Activated T-helper 1 cell treated with anti-CD3 and anti-CD28 coated beads, Interleukin-12 subunit alpha, Interleukin-12 subunit beta, Interleukin-2, Interleukin-4 antibody, amounts not matched to agents 30 ng/mL and 10 ng/mL and 1 ng/mL, durations not matched to agents 14 hours and 24 hours and 36 hours (primary cell): ENCODE measurements around the gene FMO3. TPM values are rescaled to one million over a fixed set of nuclear protein-coding genes. Genes with fewer than 3 reads are reported as not detected.

ENCODE experiments used
- DNase-seq: peaks from one replicate; pipeline ENCODE4 v3.0.0; 2021; ENCODE audit warnings: low spot score
- H3K27ac Mint-ChIP-seq: one replicate; pipeline ENCODE4 v1.8.0; 2021; ENCODE audit warnings: mild to moderate bottlenecking, mixed read lengths
- H3K27me3 Mint-ChIP-seq: one replicate; pipeline ENCODE4 v1.8.0; 2022; ENCODE audit warnings: mild to moderate bottlenecking, moderate library complexity, mixed read lengths; ENCODE audit not compliant: insufficient read depth
- H3K36me3 Mint-ChIP-seq: one replicate; pipeline ENCODE4 v1.8.0; 2021; ENCODE audit warnings: low read depth, mixed read lengths
- H3K4me1 Mint-ChIP-seq: one replicate; pipeline ENCODE4 v1.8.0; 2021; ENCODE audit warnings: low read depth, mixed read lengths
- H3K4me3 Mint-ChIP-seq: one replicate; pipeline ENCODE4 v1.8.0; 2021; ENCODE audit warnings: mild to moderate bottlenecking, moderate library complexity, mixed read lengths
- H3K9me3 Mint-ChIP-seq: one replicate; pipeline ENCODE4 v1.8.0; 2021; ENCODE audit warnings: mixed read lengths
- intact Hi-C: fragments of 100-400 bp; cut with micrococcal nuclease; formaldehyde crosslinking; loops from one replicate; pipeline ENCODE4 v1.15.1; 2024
- total RNA-seq: library from RNA; stranded (reverse); gene quantifications from 2 replicates; pipeline ENCODE4 v1.2.3, GENCODE V29; 2022

The FMO3 gene
- total RNA-seq, 1 donor from 2014 or later: not detected

- Mint-ChIP-seq H3K27me3 (peaks cover 2% of the 10 kb centered on the region), H3K4me3 (no peak overlapping the region), H3K4me1 (no peaks in the 10 kb centered on the region), H3K36me3 (no peaks in the 10 kb centered on the region), H3K27ac (no peak overlapping the region), H3K9me3 (no peaks in the 10 kb centered on the region)
- intact Hi-C loops: loop anchor here (10.0 kb wide), 1 partner anchor 227 kb away; the partner anchor contains the start of gene FMO4
- DNase-seq: no peak
These were observed 2.8 kb upstream of the FMO3 start for GRCh38 chr1:171087896-171088295.

GRCh38 chr1:171103862-171104261, 13.2 kb downstream of the FMO3 start:
- Mint-ChIP-seq H3K27ac (no peak overlapping the region), H3K27me3 (peaks cover 3% of the 10 kb centered on the region), H3K4me1 (no peaks in the 10 kb centered on the region), H3K4me3 (no peak overlapping the region), H3K36me3 (no peaks in the 10 kb centered on the region), H3K9me3 (no peaks in the 10 kb centered on the region)
- DNase-seq: no peak
- intact Hi-C loops: no loop called here

GRCh38 chr1:171107262-171107940, 16.7 kb downstream of the FMO3 start:
- Mint-ChIP-seq H3K4me1 (no peaks in the 10 kb centered on the region), H3K9me3 (no peaks in the 10 kb centered on the region), H3K27ac (no peak overlapping the region), H3K27me3 (peaks cover 3% of the 10 kb centered on the region), H3K36me3 (no peaks in the 10 kb centered on the region), H3K4me3 (no peak overlapping the region)
- intact Hi-C loops: no loop called here
- no peak for DNase-seq

GRCh38 chr1:171107969-171108368, 17.3 kb downstream of the FMO3 start:
- no peaks in the 10 kb centered on the region for H3K9me3 Mint-ChIP-seq
- no peak overlapping the region for H3K4me3 Mint-ChIP-seq
- H3K27me3 Mint-ChIP-seq: peaks cover 3% of the 10 kb centered on the region
- H3K36me3 Mint-ChIP-seq: no peaks in the 10 kb centered on the region
- no peak overlapping the region for H3K27ac Mint-ChIP-seq
- DNase-seq: no peak
- intact Hi-C loops: no loop called here
- H3K4me1 Mint-ChIP-seq: no peaks in the 10 kb centered on the region

- Mint-ChIP-seq H3K9me3 (no peaks in the 10 kb centered on the region), H3K4me3 (no peak overlapping the region), H3K27ac (no peak overlapping the region), H3K27me3 (peaks cover 3% of the 10 kb centered on the region), H3K36me3 (no peaks in the 10 kb centered on the region), H3K4me1 (no peaks in the 10 kb centered on the region)
- no peak for DNase-seq
- intact Hi-C loops: no loop called here
These were observed 19.3 kb downstream of the FMO3 start for GRCh38 chr1:171109966-171110365.

- Mint-ChIP-seq H3K27ac (no peak overlapping the region), H3K36me3 (no peaks in the 10 kb centered on the region), H3K4me1 (no peaks in the 10 kb centered on the region), H3K27me3 (peaks cover 3% of the 10 kb centered on the region), H3K4me3 (no peak overlapping the region), H3K9me3 (no peaks in the 10 kb centered on the region)
- intact Hi-C loops: no loop called here
- DNase-seq: no peak
These were observed 20.1 kb downstream of the FMO3 start for GRCh38 chr1:171110621-171111326.

- Mint-ChIP-seq H3K4me3 (no peak overlapping the region), H3K36me3 (no peaks in the 10 kb centered on the region), H3K9me3 (no peaks in the 10 kb centered on the region), H3K27me3 (peaks cover 3% of the 10 kb centered on the region), H3K27ac (no peak overlapping the region), H3K4me1 (no peaks in the 10 kb centered on the region)
- DNase-seq: no peak
- intact Hi-C loops: no loop called here
These were observed 21.4 kb downstream of the FMO3 start for GRCh38 chr1:171112119-171112518.

- intact Hi-C loops: no loop called here
- no peak for DNase-seq
- H3K27me3 Mint-ChIP-seq: peaks cover 3% of the 10 kb centered on the region
- no peak overlapping the region for H3K27ac Mint-ChIP-seq
- no peaks in the 10 kb centered on the region for H3K4me1 Mint-ChIP-seq
- H3K4me3 Mint-ChIP-seq: no peak overlapping the region
- H3K36me3 Mint-ChIP-seq: no peaks in the 10 kb centered on the region
- no peaks in the 10 kb centered on the region for H3K9me3 Mint-ChIP-seq
These were observed 22.7 kb downstream of the FMO3 start for GRCh38 chr1:171113382-171113781.

GRCh38 chr1:171115280-171115897, 24.7 kb downstream of the FMO3 start:
- no peaks in the 10 kb centered on the region for H3K9me3 Mint-ChIP-seq
- no peak for DNase-seq
- intact Hi-C loops: no loop called here
- H3K27me3 Mint-ChIP-seq: peaks cover 2% of the 10 kb centered on the region
- H3K27ac Mint-ChIP-seq: no peak overlapping the region
- no peak overlapping the region for H3K4me3 Mint-ChIP-seq
- no peaks in the 10 kb centered on the region for H3K4me1 Mint-ChIP-seq
- H3K36me3 Mint-ChIP-seq: no peaks in the 10 kb centered on the region

- H3K4me1 Mint-ChIP-seq: no peaks in the 10 kb centered on the region
- no peak overlapping the region for H3K4me3 Mint-ChIP-seq
These were observed 26.0 kb downstream of the FMO3 start for GRCh38 chr1:171116676-171117075.

GRCh38 chr1:171117085-171117484, 26.4 kb downstream of the FMO3 start:
- Mint-ChIP-seq H3K27ac (no peak overlapping the region), H3K4me3 (no peak overlapping the region), H3K27me3 (peaks cover 4% of the 10 kb centered on the region), H3K9me3 (no peaks in the 10 kb centered on the region), H3K4me1 (no peaks in the 10 kb centered on the region), H3K36me3 (no peaks in the 10 kb centered on the region)
- DNase-seq: no peak
- intact Hi-C loops: no loop called here

More at GRCh38 chr1:171116676-171117075, 26.0 kb downstream of the FMO3 start:
- Mint-ChIP-seq H3K36me3 (no peaks in the 10 kb centered on the region), H3K27ac (no peak overlapping the region), H3K27me3 (peaks cover 4% of the 10 kb centered on the region), H3K9me3 (no peaks in the 10 kb centered on the region)
- intact Hi-C loops: no loop called here
- DNase-seq: no peak

GRCh38 chr1:171119648-171120047, 28.9 kb downstream of the FMO3 start:
- intact Hi-C loops: no loop called here
- no peak for DNase-seq
- H3K27me3 Mint-ChIP-seq: peaks cover 4% of the 10 kb centered on the region
- H3K27ac Mint-ChIP-seq: no peak overlapping the region
- no peaks in the 10 kb centered on the region for H3K4me1 Mint-ChIP-seq
- H3K9me3 Mint-ChIP-seq: no peaks in the 10 kb centered on the region
- no peaks in the 10 kb centered on the region for H3K36me3 Mint-ChIP-seq
- H3K4me3 Mint-ChIP-seq: no peak overlapping the region

GRCh38 chr1:171122299-171122698, 31.6 kb downstream of the FMO3 start:
- no peak overlapping the region for H3K27ac Mint-ChIP-seq
- peaks cover 4% of the 10 kb centered on the region for H3K27me3 Mint-ChIP-seq
- H3K9me3 Mint-ChIP-seq: no peaks in the 10 kb centered on the region
- DNase-seq: no peak
- H3K4me3 Mint-ChIP-seq: no peak overlapping the region
- no peaks in the 10 kb centered on the region for H3K36me3 Mint-ChIP-seq
- no peaks in the 10 kb centered on the region for H3K4me1 Mint-ChIP-seq
- intact Hi-C loops: no loop called here
